Activated B cell treated with CpG ODN at 0.5 μM for 24 hours (primary cell): ENCODE data around the gene NAIF1. TPM values are rescaled to one million over a fixed set of nuclear protein-coding genes. Genes with fewer than 3 reads are reported as not detected.

Experiments
- ATAC-seq: fragments of 200-7000 bp; cut with Tn5 transposase; one replicate; pipeline ENCODE4 v1.10.0; 2021; ENCODE audit warnings: low read depth, mild to moderate bottlenecking, moderate library complexity
- CTCF ChIA-PET: fragments of 350-600 bp; sonication (Branson Sonifier 250); formaldehyde crosslinking; loops from one replicate; lab custom pipeline; 2021; ENCODE audit warnings: antibody characterized with exemption; lab: Charles Lee
- POLR2A ChIA-PET: fragments of 350-600 bp; sonication (Branson Sonifier 250); formaldehyde crosslinking; loops from one replicate; lab custom pipeline; 2021; ENCODE audit warnings: antibody characterized with exemption; lab: Charles Lee
- DNase-seq: peaks from one replicate; pipeline ENCODE4 v3.0.0; 2022
- H3K27ac Mint-ChIP-seq: one replicate; pipeline ENCODE4 v1.8.0; 2020; ENCODE audit warnings: mixed read lengths
- H3K27me3 Mint-ChIP-seq: one replicate; pipeline ENCODE4 v1.8.0; 2021; ENCODE audit warnings: mixed read lengths
- H3K36me3 Mint-ChIP-seq: one replicate; pipeline ENCODE4 v1.8.0; 2021; ENCODE audit warnings: low read depth, mixed read lengths
- H3K4me1 Mint-ChIP-seq: one replicate; pipeline ENCODE4 v1.8.0; 2021; ENCODE audit warnings: mixed read lengths
- H3K4me3 Mint-ChIP-seq: one replicate; pipeline ENCODE4 v1.8.0; 2020; ENCODE audit warnings: mild to moderate bottlenecking, mixed read lengths
- H3K9me3 Mint-ChIP-seq: one replicate; pipeline ENCODE4 v1.8.0; 2020; ENCODE audit warnings: mixed read lengths
- intact Hi-C: fragments of 100-400 bp; cut with micrococcal nuclease; formaldehyde crosslinking; loops from one replicate; pipeline ENCODE4 v1.15.1; 2024
- total RNA-seq: library from RNA; stranded (reverse); gene quantifications from 2 replicates; pipeline ENCODE4 v1.2.3, GENCODE V29; 2022
- TF ChIP-seq, protein P1 (sequence below): fragments of 200-600 bp; IDR thresholded peaks from one replicate; pipeline ENCODE4 v1.8.0; 2022; ENCODE audit warnings: antibody characterized with exemption, mild to moderate bottlenecking

Gene NAIF1
- 10.4 and 11.1 TPM in 2 replicates for total RNA-seq

DNA sequence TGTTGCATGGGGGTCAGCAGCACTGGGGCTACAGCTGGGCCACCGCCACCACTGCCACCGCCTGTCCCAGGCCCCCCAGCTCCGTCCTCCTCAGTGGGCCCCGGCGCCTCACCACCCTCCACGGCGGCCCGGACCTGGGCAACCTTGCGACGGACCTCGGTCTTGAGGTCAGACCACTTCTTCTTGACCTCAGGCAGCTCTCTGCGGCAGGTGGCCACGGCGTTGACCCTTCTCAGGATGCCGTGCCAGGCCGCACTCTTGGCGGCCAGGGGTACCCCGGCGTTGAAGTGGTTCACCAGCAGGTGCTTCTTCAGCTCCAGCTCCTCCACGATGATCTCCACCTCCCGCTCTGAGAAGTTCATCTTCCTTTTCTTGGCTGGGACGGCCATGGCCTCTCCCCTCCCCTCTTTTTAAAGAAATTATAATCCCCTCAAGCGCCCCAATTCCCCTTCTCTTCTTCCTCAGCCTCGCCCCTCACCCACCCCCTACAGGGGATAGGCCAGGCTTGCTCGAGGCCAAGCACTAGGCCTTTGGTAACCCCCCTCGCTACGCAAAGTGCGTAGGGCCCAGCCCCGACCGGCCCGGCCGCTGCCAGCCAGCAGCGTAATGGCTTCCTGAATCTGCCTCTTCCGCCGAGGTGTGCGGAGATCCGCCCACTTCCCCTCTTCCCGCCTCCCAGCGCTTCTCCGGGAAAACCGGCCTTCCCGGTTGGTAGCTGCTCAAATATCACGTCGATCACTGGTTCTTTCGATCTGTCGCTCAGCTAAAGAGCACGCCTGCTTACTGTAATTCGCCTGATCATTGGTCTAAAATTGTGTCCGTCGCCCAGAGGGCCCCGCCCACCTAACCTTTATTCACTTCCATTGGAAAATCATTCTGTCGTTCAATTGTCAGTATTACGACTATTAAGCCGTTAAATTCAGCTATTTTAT lies at the start of gene NAIF1:
TSS of gene NAIF1 (minus strand) at position 608 of the 932 bp plus-strand sequence. CDS start at position 389, 219 bp downstream.
- no peak within 1 kb of the TSS for H3K4me3 Mint-ChIP-seq
- H3K36me3 Mint-ChIP-seq = peaks cover 13% of the 10 kb centered on the region
- ATAC-seq (peak; percentile 68), DNase-seq (peak; percentile 91)
- TF ChIP-seq, protein P1, sequence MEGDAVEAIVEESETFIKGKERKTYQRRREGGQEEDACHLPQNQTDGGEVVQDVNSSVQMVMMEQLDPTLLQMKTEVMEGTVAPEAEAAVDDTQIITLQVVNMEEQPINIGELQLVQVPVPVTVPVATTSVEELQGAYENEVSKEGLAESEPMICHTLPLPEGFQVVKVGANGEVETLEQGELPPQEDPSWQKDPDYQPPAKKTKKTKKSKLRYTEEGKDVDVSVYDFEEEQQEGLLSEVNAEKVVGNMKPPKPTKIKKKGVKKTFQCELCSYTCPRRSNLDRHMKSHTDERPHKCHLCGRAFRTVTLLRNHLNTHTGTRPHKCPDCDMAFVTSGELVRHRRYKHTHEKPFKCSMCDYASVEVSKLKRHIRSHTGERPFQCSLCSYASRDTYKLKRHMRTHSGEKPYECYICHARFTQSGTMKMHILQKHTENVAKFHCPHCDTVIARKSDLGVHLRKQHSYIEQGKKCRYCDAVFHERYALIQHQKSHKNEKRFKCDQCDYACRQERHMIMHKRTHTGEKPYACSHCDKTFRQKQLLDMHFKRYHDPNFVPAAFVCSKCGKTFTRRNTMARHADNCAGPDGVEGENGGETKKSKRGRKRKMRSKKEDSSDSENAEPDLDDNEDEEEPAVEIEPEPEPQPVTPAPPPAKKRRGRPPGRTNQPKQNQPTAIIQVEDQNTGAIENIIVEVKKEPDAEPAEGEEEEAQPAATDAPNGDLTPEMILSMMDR = no peak
- H3K9me3 Mint-ChIP-seq = no peaks in the 10 kb centered on the region
- peaks cover 68% of the 10 kb centered on the region for H3K4me1 Mint-ChIP-seq
- H3K27me3 Mint-ChIP-seq = no peaks in the 10 kb centered on the region
- intact Hi-C loops = loop anchor here (1.0 to 5.0 kb wide), 8 partner anchors 27 to 820 kb away; partner anchors contain the start of gene GLE1
- H3K27ac Mint-ChIP-seq = peak within 1 kb of the TSS; percentile 75
- ChIA-PET POLR2A (interaction anchor here (0.7 to 2.2 kb wide), 21 partner anchors 9 to 288 kb away, joined by 3 to 15 read pairs (median 4); partner anchors contain the start of genes CDK9, CIZ1, DPM2 and EEIG1), CTCF (interaction anchor here (1.2 to 2.3 kb wide), 3 partner anchors 27 to 123 kb away, joined by 4 to 7 read pairs (median 5); no protein-coding TSS in a partner anchor)

DNA sequence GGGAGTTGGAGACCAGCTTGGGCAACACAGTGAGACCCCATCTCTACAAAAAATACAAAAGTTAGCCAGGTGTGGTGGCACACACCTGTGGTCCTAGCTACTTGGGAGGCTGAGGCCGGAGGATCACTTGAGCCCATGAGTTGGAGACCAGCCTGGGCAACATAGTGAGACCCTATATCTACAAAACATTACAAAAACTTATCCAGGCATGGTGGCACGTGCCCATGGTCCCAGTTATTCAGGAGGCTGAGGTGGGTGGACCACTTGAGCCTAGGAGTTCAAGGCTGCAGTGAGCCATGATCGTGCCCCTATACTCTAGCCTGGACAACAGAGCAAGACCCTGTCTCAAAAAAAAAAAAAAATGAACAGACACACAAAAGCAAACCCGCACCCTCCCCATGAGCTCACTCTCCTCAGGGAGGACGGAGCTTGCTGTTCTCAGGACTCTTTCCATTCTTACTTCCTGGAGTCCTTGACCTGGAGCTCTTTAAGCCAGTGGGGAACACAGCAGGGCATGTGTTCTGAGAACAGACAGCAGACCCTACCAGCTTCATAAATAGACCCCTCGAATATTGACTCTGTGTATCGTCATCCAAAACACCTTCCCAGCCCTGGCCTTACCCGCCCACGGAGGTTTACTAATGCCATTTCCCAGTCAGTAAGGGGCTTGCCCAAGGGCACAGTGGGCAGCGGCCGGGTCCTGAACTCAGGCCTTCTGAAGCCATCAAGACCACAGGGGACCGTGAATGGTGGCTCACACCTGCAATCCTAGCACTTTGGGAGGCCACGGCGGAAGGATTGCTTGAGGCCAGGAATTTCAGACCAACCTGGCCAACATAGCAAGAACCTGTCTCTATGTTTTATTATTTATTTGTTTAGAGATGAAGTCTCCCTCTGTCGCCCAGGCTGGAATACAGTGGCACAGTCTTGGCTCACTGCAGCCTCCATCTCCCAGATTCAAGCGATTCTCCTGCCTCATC lies 49.3 kb upstream of the NAIF1 start:
- TF ChIP-seq, protein P1 = no peak
- H3K4me3 Mint-ChIP-seq = peak overlapping the region; percentile 71
- intact Hi-C loops = loop anchor here (1.0 to 5.0 kb wide), 6 partner anchors 22 to 173 kb away; partner anchors contain the start of genes EEIG1 and NAIF1
- no peak for DNase-seq
- peaks cover 42% of the 10 kb centered on the region for H3K4me1 Mint-ChIP-seq
- ChIA-PET POLR2A (interaction anchor here (0.5 to 3.4 kb wide), 20 partner anchors 9 to 345 kb away, joined by 3 to 16 read pairs (median 5); partner anchors contain the start of genes BBLN, EEIG1, GOLGA2 and NAIF1), CTCF (interaction anchor here (1.0 to 4.3 kb wide), 6 partner anchors 23 to 174 kb away, joined by 5 to 39 read pairs (median 8); no protein-coding TSS in a partner anchor)
- H3K27me3 Mint-ChIP-seq = no peaks in the 10 kb centered on the region
- H3K27ac Mint-ChIP-seq = peak overlapping the region; percentile 92
- no peaks in the 10 kb centered on the region for H3K9me3 Mint-ChIP-seq
- H3K36me3 Mint-ChIP-seq = peaks cover 31% of the 10 kb centered on the region
- ATAC-seq = no peak

DNA sequence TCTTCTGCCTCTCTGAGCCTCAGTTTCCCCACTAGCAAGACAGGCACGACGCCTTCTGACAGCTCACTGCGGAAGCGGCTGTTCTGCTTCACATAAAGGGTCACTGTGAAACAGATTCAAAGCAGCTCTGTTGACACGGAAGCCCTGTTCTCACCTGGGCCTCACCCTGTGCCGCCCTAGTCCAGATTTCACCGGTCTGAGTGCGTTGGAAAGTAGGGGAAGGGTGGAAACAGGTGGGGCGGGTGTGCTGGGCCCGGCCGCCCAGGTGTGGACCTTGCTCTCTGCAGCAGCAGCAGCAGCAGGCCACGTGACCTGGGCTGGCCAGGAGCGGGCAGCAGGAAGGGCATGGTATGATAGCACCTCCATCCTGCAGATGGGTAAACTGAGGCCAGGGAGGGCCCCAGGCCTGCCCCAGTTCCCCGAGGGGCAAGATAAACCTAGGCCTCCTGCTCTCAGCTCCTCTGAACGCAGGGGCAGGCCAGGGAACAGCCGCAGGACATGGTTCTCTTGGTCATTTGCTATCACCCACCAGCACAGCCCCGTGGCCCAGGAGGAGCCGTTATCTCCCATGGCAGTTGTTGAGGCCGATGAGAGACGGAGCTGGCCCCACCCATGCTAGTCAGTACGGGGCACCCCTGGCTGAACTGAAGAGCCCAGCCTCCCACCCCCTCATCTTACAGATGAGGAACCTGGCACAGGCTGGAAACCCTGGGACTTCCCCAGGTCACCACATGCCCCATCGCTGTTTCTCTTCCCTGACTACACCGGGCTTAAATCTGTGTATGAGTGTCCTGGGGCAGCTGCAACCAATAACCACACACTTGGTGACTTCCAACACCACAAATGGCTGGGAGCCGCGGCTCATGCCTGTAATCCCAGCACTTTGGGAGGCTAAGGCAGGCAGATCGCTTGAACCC lies 48.3 kb upstream of the NAIF1 start:
- peaks cover 29% of the 10 kb centered on the region for H3K36me3 Mint-ChIP-seq
- ATAC-seq (peak; percentile 93), DNase-seq (peak; percentile 60)
- H3K27me3 Mint-ChIP-seq = no peaks in the 10 kb centered on the region
- intact Hi-C loops = loop anchor here (1.0 to 5.0 kb wide), 4 partner anchors 13 to 133 kb away; partner anchors contain the start of gene EEIG1
- H3K4me1 Mint-ChIP-seq = peaks cover 42% of the 10 kb centered on the region
- H3K9me3 Mint-ChIP-seq = no peaks in the 10 kb centered on the region
- peak overlapping the region; percentile 92 for H3K27ac Mint-ChIP-seq
- POLR2A ChIA-PET = interaction anchor here (0.5 to 3.4 kb wide), 22 partner anchors 10 to 344 kb away, joined by 3 to 16 read pairs (median 5); partner anchors contain the start of genes BBLN, EEIG1, GOLGA2 and NAIF1
- H3K4me3 Mint-ChIP-seq = peak overlapping the region; percentile 71
- TF ChIP-seq, protein P1 = no peak
- CTCF ChIA-PET = interaction anchor here (0.5 to 4.3 kb wide), 7 partner anchors 22 to 431 kb away, joined by 3 to 39 read pairs (median 7); no protein-coding TSS in a partner anchor
